Esophagus muscularis mucosa (tissue), 3 donors: ENCODE results near the gene ERC2.

ENCODE experiments used
- CTCF ChIP-seq, 3 experiments: fragments of 200-600 bp in 2 of 3; fragments of 450-650 bp in 1 of 3; sonication (generic) in 2 of 3; IDR thresholded peaks; one replicate each; pipeline ENCODE4 v1.5.1; 2017 to 2019; ENCODE audit warnings: antibody characterized with exemption in 3 of 3, mild to moderate bottlenecking in 2 of 3, moderate library complexity in 1 of 3
- POLR2A ChIP-seq: fragments of 450-650 bp; IDR thresholded peaks from one replicate; pipeline ENCODE4 v1.6.1; 2017; ENCODE audit warnings: antibody characterized with exemption, moderate library complexity, mild to moderate bottlenecking, low read depth
- POLR2AphosphoS5 ChIP-seq, 2 donors: sonication (generic); formaldehyde crosslinking; IDR thresholded peaks; one replicate each; pipeline ENCODE4 v1.6.1; 2017; ENCODE audit warnings: antibody characterized with exemption in 2 of 2

DNA sequence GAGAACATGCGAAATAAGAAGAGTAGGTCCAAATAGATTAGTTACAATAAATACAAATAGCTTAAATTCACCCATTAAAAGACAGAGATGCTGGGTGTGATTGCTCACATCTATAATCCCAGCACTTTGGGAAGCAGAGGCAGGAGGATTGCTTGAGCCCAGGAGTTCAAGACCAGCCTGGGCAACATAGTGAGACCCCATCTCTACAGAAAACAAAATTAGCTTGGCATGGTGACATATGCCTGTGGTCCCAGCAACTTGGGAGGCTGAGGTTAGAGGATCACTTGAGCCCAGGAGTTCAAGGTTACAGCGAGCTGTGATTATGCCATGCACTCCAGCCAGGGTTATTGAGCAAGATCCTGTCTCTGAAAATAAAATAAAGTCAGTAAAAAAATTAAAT, 872.1 kb downstream of the ERC2 start:
- TF ChIP-seq CTCF (IDR thresholded peaks at IDR 0.05) (no peak), POLR2A (no peak), POLR2AphosphoS5 (IDR thresholded peaks at IDR 0.05) (no peak)
